Cortex of kidney (tissue), 1 donor: ENCODE results near the gene RBFOX2.
"Not testable (repeated sequence)": the region's sequence is repeated elsewhere in the genome, so short reads cannot be mapped to it uniquely, and the experiment has no call there.

ENCODE experiments used
- DNase-seq: peaks from one replicate; lab custom pipeline; 2025; lab: John Stamatoyannopoulos, UW

The RBFOX2 gene

DNA sequence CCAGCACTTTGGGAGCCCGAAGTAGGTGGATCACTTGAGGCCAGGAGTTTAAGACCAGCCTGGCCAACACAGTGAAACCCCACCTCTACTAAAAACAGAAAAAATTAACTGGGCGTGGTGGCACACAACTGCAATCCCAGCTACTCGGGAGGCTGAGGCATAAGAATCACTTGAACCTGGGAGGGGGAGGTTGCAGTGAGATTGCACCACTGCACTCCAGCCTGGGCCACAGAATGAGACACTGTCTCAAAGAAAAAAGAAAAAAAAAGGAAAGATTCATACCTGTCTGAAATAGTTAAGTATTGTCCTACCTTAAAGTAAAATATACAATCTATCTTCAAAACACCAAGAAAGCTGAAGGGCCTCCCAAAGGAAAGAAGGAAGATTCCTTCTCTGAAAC lies 20.1 kb downstream of the RBFOX2 start:
- no peak for DNase-seq

DNA sequence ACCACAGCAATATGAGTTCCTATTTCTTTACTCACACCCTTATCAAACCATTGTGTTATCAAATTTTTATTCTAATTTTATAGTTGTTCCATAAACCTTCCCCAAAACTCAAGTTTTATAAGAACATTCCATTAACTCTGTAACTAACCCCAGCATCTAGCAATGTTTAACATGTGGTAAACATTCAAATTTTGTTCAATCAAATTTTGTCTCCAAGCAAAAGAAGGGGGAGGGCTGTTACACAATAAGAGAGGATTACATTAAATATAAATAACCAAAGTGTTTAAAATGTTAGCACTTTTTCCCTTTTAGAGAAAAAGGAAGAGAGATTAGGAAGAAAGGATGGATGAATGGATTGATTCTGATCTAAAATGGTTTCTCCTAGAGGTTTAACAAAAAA lies 20.5 kb downstream of the RBFOX2 start:
- DNase-seq = no peak

DNA sequence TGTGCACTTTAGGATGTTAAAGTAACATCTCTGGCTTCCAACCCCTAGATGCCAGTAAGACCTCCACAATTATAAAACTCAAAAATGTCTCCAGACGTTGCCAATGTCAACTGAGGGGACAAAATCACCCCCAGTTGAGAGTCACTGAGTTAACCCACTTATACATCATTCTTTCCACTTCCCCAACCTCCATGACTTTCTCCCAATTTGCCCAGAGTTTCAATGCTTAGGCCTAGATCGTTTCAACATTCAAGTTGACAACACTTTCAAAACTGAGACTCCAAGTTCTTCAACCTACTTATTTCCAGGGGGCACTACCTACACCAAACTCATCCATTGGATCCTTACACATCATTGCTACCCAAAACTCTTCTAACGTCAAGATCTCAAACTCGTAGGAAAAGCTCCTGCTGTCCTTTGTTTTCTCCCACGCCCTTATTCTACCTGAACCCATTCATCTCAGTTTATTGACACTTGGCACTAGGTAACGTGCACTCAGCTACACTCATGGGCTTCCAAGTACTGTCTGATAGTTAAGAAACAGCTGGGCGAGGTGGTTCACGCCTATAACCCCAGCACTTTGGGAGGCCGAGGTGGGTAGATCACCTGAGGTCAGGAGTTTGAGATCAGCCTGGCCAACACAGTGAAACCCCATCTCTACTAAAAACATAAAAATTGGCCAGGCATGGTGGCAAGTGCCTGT lies 24.5 kb downstream of the RBFOX2 start:
- DNase-seq = no peak

DNA sequence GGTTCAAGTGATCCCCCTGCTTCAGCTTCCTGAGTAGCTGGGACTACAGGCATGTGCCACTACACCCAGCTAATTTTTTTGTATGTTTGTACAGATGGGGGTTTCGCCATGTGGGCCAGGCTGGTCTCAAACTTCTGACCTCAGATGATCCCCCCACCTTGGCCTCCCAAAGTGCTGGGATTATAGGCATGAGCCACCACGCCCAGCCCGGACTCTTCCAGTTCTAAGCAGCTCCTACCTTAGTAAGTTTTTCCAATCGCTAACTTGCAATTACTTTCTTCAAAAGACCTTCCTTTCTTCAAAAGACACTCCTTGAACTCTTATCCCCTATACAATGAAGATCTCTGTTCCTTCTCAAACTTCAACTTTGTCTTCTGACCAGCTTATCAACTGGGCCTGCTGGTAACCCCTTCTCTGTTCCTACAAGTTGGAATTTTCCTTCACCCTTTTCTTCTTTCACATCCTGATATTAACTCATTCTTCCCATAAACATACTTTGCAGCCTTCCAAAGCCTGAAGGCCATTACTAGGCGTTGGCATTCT lies 25.8 kb downstream of the RBFOX2 start:
- DNase-seq = no peak

DNA sequence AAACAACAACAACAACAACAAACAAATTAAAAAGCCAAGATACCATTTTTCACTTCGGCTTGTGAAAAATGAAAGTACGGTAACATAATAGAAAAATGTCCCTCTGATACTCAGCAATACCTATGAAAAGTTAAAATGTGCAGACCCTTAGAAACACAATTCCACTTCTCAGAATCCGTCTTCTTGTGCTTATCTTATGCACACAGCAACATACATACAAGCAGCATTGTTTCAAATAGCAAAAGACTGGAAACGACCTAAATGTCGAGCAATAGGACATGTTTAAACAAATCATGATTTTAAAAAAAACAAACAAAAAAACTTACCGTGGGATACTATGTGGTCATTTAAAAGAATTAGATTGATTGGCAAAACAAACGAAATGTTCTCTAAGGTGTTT lies 26.5 kb downstream of the RBFOX2 start:
- DNase-seq = no peak

DNA sequence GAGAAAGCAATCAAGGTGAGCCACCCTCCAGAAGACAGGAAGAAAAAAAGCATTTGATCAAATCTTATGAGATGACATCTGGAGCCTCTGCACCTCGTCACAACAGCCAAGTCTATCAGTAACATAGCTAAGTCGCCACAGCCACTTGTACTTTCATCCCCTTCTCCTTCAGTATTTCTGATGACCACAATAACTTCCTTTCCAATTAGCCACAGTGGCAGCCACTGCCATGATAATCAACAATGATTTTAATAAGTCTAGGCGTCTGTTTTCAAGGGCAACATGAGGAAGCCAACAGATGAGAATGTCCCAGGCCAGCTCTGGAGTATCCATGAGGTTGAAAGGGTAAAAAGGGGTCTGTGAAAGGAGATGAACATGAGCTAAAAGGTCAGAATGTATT lies 29.9 kb downstream of the RBFOX2 start:
- DNase-seq = no peak

DNA sequence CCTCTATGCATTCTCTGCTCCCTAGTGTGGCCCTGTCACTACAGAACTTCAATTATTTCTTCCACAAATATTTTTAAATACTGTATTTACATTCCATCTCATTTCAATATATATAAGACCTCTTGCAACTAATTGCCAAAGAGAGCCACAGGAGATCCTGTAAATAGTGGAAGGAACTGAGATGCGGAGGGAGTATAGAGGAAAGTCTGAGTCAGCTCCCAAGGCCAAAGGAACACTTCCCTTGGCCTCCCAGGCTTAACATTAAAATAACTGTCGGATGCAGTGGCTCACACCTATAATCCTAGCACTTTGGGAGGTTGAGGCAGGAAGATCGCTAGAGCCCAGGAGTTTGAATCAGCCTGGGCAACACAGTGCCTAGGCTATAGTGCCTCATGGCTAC lies 31.2 kb downstream of the RBFOX2 start:
- no peak for DNase-seq

DNA sequence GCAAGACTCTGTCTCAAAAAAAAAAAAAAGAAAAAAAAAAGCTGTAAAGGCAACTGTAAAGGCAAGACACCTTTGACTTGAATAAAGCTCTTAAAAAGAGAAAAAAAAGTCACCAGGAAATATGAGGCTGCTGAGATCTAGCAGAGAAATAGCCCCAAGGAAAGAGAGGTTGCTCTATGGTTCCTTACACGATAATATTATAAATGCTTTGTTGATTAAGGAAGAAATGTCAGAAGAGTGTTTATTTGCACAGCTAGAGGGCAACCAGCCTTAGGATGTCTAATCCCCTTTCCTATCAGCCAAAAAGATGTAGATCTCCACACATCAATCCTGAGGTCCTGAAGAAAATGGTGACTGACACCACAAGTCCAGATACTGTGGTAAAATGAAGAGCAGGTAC lies 32.0 kb downstream of the RBFOX2 start:
- no peak for DNase-seq

DNA sequence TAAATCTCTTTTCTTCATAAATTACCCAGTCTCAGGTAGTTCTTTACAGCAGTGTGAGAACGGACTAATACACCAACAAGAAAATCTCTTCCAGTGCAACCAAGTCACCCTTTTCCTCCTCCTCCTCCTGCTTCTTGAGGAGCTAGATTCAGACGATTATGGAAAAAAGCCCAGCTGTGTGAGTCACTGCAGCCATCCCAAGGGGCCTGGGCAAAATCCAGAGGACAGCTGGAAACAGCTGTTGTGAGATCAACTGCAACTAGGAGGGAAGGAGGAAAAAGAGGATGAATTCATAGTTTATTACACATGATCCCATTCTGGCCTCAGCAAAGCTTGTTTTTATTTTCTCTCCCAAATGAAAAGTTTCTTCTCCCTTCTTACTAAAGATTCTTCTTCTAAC lies 32.9 kb downstream of the RBFOX2 start:
- no peak for DNase-seq

DNA sequence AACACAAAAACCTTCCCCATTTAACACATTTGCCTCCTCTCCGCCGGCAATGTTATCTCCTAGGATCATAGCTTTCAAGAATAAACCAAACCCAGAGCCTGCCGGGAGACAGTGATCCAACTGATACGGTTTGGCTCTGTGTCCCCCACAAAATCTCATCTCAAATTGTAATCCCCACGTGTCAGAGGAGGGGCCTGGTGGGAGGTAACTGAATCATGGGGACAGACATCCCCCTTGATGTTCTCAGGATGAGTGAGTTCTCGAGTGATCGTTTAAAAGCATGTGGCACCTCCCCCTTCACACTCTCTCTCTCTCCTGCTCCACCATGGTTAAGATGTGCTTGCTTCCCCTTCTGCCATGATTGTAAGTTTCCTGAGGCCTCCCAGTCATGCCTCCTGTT lies 33.3 kb downstream of the RBFOX2 start:
- no peak for DNase-seq

DNA sequence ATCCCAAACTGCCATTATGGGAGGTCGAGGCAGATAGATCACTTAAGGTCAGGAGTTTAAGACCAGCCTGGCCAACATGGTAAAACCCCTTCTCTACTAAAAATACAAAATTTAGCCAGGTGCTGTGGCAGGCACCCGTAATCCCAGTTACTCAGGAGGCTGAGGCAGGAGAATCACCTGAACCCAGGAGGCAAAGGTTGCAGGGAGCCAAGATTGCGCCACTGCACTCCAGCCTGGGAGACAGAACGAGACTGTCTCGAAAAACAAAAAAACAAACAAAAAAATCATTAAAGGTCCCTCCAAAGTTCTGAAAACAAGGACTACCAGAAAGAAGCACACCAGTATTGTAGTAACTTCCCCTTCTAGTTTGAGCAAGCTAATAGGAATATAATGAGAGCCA lies 34.9 kb downstream of the RBFOX2 start:
- not testable (repeated sequence) for DNase-seq

DNA sequence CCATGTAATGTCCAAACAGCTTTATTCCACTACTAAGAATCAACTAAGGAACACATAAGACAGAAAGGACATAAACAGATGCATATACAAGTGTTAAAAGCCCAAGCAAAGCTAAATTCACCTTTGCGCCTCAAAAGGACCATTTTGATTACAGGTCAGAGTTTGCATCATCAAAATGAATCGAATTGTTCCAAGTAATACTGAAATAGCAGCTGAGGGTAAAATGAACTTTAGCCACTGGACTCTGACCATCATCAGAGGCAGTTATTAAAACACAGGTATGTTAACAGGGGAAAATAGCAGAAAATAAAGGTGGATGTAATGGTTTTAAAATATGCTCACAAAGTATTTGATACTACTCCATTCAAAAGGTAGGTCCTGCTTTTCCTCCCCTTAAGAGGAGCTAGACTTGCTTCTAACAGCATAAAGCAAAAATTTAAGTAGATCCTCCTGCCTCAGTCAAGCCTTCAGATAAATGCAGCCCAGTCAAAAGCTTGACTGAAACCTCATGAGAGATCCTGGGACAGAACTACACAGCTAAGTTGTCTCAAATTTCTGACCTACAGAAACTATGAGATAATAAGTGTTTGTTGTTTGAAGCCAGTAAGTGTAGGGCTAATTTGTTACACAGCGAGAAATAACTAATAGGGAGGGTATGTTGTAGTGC lies 35.4 kb downstream of the RBFOX2 start:
- no peak for DNase-seq

DNA sequence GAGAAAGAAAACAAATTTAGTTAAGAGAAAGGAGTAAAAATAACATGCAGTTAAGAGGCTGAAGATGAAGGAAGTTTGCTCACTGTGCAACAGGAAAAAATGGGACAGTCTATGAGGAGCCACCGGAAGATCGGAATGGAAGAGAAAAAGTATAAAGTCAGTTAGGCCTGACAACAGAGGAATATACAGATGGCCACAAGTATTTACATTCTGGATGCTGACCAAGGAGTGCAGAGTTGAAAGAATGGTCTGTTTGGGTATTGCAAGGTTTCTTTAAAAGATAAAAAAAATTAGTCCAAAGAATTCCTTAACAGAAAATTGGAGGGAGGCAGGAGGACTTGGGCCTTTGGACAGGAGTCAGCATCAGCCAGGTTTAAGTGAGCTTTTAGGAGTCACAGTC lies 37.5 kb downstream of the RBFOX2 start:
- DNase-seq = no peak

DNA sequence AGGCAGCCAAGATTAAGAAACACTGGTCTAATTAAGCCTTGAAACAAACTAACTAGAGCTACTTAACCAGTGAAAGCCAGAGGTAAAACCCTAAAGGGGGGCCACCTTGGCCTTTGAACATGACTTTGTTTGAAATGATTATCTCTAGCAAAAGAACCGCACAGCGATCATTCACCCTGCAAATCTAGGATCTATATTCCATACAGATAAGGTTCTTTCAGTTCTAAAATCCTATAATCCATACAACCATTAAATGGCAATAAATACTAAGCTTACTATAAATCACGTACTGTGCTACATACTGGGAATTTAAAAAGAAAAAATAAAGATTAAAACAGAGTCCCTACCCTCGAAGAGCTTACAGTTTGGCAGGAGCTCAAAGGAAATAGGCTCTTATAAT lies 40.6 kb downstream of the RBFOX2 start:
- DNase-seq = no peak

DNA sequence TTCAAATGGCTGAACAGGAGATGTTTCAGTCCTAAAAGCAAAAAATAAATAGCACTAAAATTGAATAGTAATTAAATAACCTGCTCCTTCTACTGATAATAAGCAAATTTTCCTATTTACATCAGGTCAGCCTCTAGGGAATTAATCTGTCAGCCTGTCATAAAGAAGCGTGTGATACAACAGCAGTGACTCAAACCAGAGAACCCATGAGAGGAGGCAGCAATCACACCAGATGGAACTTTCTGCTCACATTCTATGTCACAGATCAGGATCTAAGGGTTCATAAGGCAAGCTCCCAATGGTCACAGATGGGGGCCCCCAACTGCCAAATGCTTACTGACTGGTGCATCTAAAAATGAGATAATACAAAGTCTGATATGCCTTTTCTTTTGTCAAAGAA lies 41.1 kb downstream of the RBFOX2 start:
- no peak for DNase-seq

DNA sequence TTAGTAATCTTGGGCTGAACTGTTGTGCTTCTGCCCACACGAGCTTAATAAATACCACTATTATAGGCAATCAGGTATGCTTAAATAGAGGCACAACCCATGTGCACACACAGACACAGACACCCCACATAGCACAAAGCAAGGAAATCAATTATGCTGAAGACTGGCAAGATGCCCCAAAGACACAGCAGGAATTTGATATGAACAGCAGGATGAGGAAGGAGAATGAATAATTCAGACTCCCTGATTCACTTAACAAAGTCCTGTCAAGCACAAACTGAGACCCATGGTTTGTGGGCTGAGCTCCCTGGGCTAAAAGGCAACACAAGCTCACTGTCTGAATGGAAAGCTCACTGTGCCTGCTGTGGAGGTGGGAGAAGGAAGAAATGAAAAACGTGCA lies 42.5 kb downstream of the RBFOX2 start:
- no peak for DNase-seq

DNA sequence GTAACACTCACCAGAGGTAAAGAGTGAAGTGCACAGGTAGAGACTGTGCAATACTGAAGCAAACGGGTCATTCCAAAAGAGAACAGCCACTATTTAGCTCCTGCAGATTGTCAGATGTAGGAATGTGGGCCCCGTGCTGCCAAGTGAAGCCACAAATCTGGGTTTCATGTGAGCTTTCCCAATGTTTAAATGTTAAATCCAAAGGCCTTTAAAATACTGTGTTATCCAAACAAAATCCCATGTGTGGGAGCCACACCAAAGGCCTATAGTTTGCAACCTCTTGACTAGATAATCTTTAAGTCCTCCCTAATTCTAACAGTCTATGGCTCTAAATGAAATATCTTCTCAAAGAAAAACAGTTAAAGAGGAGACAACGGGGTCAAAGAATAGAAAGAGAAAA lies 43.3 kb downstream of the RBFOX2 start:
- no peak for DNase-seq

DNA sequence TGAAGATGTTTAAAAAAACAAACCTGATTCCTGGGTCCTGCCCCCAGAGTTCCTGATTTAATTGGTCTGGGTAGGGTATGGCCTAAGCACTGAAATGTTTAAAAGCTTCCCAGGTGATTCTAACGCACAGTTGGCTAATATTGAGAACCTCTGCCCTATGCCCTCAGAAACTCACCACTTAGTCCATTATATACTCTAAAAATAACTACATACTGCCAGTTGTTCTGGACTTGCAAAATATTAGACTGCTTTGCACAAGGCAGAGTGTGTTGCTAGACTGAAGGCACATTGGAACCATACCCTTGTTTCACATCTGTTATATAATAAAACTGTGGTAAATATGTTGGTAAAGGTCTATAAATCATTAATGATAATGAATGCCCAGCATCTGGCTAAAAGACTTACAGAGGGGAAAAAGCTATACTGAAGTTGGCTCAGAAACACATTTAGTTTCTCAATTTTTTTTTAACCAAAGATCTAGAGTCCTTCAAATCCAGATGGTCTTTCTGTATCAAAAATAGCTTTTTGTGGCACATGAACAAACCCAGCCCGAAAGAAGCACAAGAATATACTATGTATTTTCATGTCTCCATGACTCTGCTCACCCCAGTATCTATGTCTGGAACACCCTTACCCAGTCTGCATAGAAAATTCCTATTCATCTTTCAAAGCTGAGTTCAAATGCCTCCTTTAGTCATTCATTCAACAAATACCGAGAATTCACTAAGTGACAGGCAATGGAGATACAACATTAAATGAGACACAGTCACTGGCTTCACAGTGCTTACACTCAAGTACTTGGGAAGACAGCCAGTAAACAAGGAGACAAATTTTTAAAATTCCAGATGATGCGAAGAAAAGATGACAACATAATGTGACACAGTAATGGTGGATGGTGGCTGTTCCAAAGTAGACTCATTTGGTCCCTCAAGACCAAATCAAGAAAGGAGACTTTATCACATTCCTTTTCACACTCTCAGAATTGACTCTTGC lies 44.1 kb downstream of the RBFOX2 start:
- no peak for DNase-seq

DNA sequence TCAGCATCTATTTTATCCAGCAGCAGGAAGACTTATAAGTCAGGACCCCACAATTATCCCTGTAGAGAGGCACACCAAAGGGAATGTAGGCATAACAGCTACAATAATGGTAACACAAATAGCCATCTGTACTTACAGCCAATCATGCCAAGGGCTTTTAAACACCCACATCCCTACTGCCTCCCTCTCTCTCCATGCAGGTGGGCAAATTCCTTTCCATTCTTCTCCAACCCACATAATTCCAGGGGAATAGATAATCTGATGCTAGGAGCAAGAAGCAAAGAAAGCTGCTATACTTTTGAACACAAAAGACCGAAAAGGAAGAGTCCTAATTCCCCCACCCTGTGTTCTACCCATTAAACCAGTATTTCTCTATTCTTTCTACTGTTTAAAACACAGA lies 46.7 kb downstream of the RBFOX2 start:
- DNase-seq = no peak

DNA sequence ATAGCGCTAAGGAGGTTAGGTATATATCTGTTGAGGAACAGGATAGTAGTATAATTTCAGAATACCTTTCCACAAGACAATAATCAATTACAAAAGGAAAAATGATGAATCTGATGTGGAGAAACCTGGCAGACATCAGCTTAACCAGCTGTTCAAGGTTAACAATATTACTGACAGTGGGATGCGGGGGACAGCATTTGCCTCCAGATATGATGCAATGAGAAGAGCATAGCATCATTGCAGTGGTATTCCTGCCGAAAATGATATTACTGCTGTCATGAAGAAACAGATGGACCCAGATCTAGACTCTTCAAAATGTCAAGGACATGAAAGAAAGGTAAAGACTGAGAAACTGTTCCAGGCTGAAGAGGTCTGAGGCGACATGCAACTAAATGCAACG lies 49.7 kb downstream of the RBFOX2 start:
- no peak for DNase-seq

DNA sequence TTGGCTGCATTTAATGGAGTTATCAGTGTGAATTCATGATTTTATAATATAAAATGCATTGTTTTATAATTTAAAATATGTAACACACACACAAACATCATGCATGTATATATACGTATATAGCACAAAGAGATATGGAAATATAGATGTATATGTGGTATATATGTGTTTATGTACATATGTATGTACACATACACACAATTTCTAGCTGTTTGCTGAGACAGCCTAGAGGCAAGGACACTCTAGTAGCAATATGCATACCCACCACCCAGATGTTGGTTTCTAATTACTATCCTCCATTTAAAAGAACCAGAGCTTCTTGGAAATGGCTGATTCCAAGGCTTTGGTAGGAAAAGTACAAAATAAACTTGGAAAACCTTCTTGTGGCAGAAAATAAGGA lies 50.4 kb downstream of the RBFOX2 start:
- DNase-seq = no peak

DNA sequence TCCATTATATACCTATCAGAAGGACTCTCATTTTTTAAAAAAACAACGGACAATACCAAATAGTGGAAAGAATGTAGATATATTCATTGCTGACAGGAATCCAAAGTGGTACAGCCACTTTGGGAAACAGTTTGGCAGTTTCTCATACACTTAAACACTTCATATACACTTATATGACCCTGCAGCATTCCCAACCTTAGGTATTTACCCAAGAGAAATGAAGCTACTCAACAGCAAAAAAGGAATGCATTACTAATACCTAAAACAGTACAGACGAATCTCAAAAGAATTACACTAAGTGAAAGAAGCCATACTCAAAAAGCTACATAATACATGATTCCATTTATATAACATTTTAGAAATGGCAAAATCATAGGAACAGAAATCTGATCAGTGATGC lies 51.5 kb downstream of the RBFOX2 start:
- DNase-seq = no peak

DNA sequence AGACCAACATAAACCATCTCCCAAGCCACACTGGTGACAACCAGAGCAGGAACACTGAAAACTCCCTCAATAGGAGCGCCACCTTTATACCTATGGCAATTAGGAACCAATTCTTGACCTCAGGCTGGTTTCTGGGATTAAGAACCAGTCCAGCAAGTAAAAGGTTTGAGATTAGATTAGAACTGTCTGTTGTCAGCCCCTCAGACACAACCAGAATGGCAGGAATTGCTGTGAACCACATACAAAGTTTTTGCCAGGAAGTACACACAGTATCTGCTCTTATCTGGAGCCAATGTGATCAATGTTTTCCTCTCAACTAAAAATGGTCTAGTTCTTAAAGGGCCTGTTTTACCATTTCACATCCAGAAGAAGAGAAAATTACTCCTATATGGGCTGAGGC lies 55.2 kb downstream of the RBFOX2 start:
- DNase-seq = no peak
